GM23338 (cell line): ENCODE measurements around the gene FLNB. TPM values are rescaled to one million over a fixed set of nuclear protein-coding genes. Genes with fewer than 3 reads are reported as not detected.

Source experiments
- ATAC-seq: fragments of 200-7000 bp; cut with Tn5 transposase; 3 replicates; pipeline ENCODE4 v1.9.1; 2020
- DNase-seq: peaks from one replicate; pipeline ENCODE4 v3.0.0-alpha.2; 2015; ENCODE audit warnings: low spot score
- H2AFZ ChIP-seq: fragments of 200-600 bp; sonication (generic); 2 replicates; pipeline ENCODE4 v1.8.0; 2016; ENCODE audit warnings: antibody characterized with exemption, mild to moderate bottlenecking, moderate library complexity
- H3F3A ChIP-seq: fragments of 200-600 bp; sonication (generic); replicated peaks from 2 replicates; pipeline ENCODE4 v1.8.0; 2017; ENCODE audit warnings: antibody characterized with exemption, mixed run types, low read depth
- H3K27ac ChIP-seq: fragments of 200-600 bp; sonication (generic); 2 replicates; pipeline ENCODE4 v1.6.1; 2016; ENCODE audit warnings: low read depth
- H3K27me3 ChIP-seq: fragments of 200-600 bp; sonication (generic); 2 replicates; pipeline ENCODE4 v1.8.0; 2016; ENCODE audit warnings: mild to moderate bottlenecking, mixed run types, moderate library complexity; ENCODE audit not compliant: insufficient read depth
- H3K36me3 ChIP-seq: fragments of 200-600 bp; sonication (generic); 2 replicates; pipeline ENCODE4 v1.8.0; 2016; ENCODE audit warnings: mild to moderate bottlenecking; ENCODE audit not compliant: insufficient read depth
- H3K4me1 ChIP-seq: fragments of 200-600 bp; sonication (generic); 2 replicates; pipeline ENCODE4 v1.8.0; 2016; ENCODE audit warnings: mild to moderate bottlenecking, moderate library complexity; ENCODE audit not compliant: insufficient read depth
- H3K4me2 ChIP-seq: fragments of 200-600 bp; sonication (generic); 2 replicates; pipeline ENCODE4 v1.7.1; 2017; ENCODE audit warnings: mixed run types
- H3K4me3 ChIP-seq: fragments of 200-600 bp; sonication (generic); 2 replicates; pipeline ENCODE4 v1.6.1; 2016; ENCODE audit warnings: mixed run types
- H3K79me2 ChIP-seq: fragments of 200-600 bp; sonication (generic); replicated peaks from 2 replicates; pipeline ENCODE4 v1.8.0; 2017; ENCODE audit warnings: mild to moderate bottlenecking; ENCODE audit not compliant: insufficient read depth
- H3K9me2 ChIP-seq: fragments of 200-600 bp; sonication (generic); 2 replicates; pipeline ENCODE4 v1.8.0; 2017; ENCODE audit not compliant: insufficient read depth
- H4K20me1 ChIP-seq: fragments of 200-600 bp; sonication (generic); replicated peaks from 2 replicates; pipeline ENCODE4 v1.8.0; 2017; ENCODE audit warnings: mild to moderate bottlenecking; ENCODE audit not compliant: insufficient read depth
- H3K27ac Mint-ChIP-seq: 2 replicates; pipeline ENCODE4 v1.8.0; 2020; ENCODE audit warnings: inconsistent platforms, mild to moderate bottlenecking, moderate library complexity, mixed read lengths
- H3K27me3 Mint-ChIP-seq: 3 replicates; pipeline ENCODE4 v1.8.0; 2022; ENCODE audit warnings: low read depth, mild to moderate bottlenecking, moderate library complexity, mixed read lengths, inconsistent platforms; ENCODE audit not compliant: insufficient read depth, poor library complexity
- H3K36me3 Mint-ChIP-seq: 3 replicates; pipeline ENCODE4 v1.8.0; 2021; ENCODE audit warnings: low read depth, mild to moderate bottlenecking, inconsistent platforms, moderate library complexity, mixed read lengths
- H3K4me1 Mint-ChIP-seq: 3 replicates; pipeline ENCODE4 v1.8.0; 2020; ENCODE audit warnings: mild to moderate bottlenecking, inconsistent platforms, mixed read lengths
- H3K4me3 Mint-ChIP-seq: 3 replicates; pipeline ENCODE4 v1.8.0; 2021; ENCODE audit warnings: moderate library complexity, mild to moderate bottlenecking, inconsistent platforms, mixed read lengths
- H3K9me3 Mint-ChIP-seq: 3 replicates; pipeline ENCODE4 v1.8.0; 2020; ENCODE audit warnings: moderate library complexity, mild to moderate bottlenecking, inconsistent platforms, mixed read lengths
- CREB1 ChIP-seq: fragments of 250-450 bp; sonication (Bioruptor Pico); IDR thresholded peaks from 2 replicates; pipeline ENCODE4 v1.5.0; 2020; ENCODE audit warnings: low read depth, mild to moderate bottlenecking, moderate library complexity
- CTCF ChIP-seq, 2 experiments: fragments of 200-600 bp in 1 of 2; sonication (generic) in 1 of 2; conservative IDR thresholded peaks; 2 replicates each; pipeline versions ENCODE4 v1.5.1 to v1.6.1; 2016 to 2017; ENCODE audit warnings: antibody characterized with exemption in 2 of 2, low read depth in 2 of 2, mild to moderate bottlenecking in 2 of 2, moderate library complexity in 1 of 2
- ETS1 ChIP-seq: IDR thresholded peaks from 2 replicates; pipeline ENCODE4 v1.6.1; 2016; ENCODE audit warnings: antibody characterized with exemption
- EZH2 ChIP-seq: fragments of 200-600 bp; sonication (generic); IDR thresholded peaks from one replicate; pipeline ENCODE4 v1.8.0; 2017; ENCODE audit warnings: antibody characterized with exemption, mild to moderate bottlenecking, low read depth; ENCODE audit not compliant: unreplicated experiment
- JUNB ChIP-seq: IDR thresholded peaks from one replicate; pipeline ENCODE4 v1.6.1; 2016; ENCODE audit warnings: antibody characterized with exemption; ENCODE audit not compliant: unreplicated experiment
- STAT1 ChIP-seq: IDR thresholded peaks from one replicate; pipeline ENCODE4 v1.6.1; 2016; ENCODE audit warnings: antibody characterized with exemption; ENCODE audit not compliant: unreplicated experiment
- ZNF114 ChIP-seq: fragments of 250-450 bp; sonication (Bioruptor Pico); IDR thresholded peaks from 2 replicates; pipeline ENCODE4 v1.5.0; 2020; ENCODE audit warnings: mild to moderate bottlenecking, moderate library complexity
- ZNF331 ChIP-seq: fragments of 250-450 bp; sonication (Bioruptor Pico); IDR thresholded peaks from 2 replicates; pipeline ENCODE4 v1.5.0; 2020; ENCODE audit warnings: low read depth, mild to moderate bottlenecking, moderate library complexity
- polyA plus RNA-seq: library from polyadenylated mRNA; unstranded; fragments of >200 nt; fragmentation: Nextera tagmentation; extraction: Ambion mirVana; gene quantifications from 2 replicates; pipeline ENCODE4 v1.2.1, GENCODE V29; 2016
- total RNA-seq: library from RNA; depleted of rRNA; stranded (reverse); fragments of >200 nt; shearing (Covaris generic); gene quantifications from 2 replicates; pipeline ENCODE4 v1.2.3, GENCODE V29; 2014

Gene FLNB
- total and polyA plus RNA-seq, 2 experiments from 2014 or later = 39.7 to 179 TPM

DNA sequence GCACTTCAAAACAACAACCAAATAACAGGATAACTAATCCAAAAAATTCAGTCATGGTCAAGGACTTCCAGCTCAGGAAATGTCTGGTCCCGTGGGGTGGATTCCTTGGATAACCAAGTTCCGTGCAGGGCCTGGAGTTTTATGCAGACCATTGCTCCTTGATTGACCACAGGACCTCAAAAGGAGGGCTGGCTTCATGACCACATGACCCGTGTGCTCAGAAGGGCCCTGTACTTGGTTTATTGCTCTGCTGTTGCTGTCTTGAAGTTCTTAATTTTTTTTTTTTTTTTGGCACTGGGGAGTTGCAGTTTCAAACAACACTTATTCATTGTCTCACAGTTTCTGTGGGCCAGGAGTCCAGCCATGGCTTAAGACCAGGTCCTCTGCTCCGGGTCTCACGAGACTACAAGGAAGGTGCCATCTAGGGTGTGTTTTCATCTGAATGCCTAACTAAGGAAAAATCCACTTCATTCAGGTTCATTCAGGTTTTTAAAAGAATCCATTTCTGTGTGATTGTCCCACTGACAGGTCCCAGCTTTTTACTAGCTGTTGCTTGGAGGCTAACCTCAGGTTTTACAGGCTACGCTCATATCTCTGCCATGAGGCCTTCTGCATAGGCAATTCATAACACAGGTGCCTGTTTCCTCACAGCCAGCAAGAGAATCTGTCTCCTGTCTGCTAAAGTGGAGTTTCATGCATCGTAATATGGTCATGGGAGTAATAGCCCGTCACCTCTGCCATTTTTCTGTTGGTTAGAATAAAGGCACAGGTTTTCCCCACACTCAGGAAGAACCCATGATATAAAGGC, 65.3 kb downstream of the FLNB start (continued):
- no peak for TF ChIP-seq CREB1 (CRISPR knock-in tag)
- TF ChIP-seq ETS1 = no peak
- no peak for TF ChIP-seq JUNB

GRCh38 chr3:58074116-58074715, 66.0 kb downstream of the FLNB start:
- peaks cover 79% of the 10 kb centered on the region for H3K79me2 ChIP-seq
- Mint-ChIP-seq H3K27me3 (peaks cover 2% of the 10 kb centered on the region), H3K4me3 (no peak overlapping the region), H3K4me1 (peaks cover 6% of the 10 kb centered on the region; the same call in 1 of the 3 replicates), H3K9me3 (no peaks in the 10 kb centered on the region), H3K27ac (no peak overlapping the region), H3K36me3 (peaks cover 15% of the 10 kb centered on the region; the same call in 2 of the 3 replicates)
- H3K36me3 ChIP-seq = peaks cover 16% of the 10 kb centered on the region
- no peak overlapping the region for H3K4me2 ChIP-seq
- peak overlapping the region; percentile 69 for H3K27ac ChIP-seq
- no peak for TF ChIP-seq ZNF331 (CRISPR knock-in tag)
- TF ChIP-seq CTCF (conservative IDR thresholded peaks at IDR 0.05; ENCODE audit: low read depth in 2 of 2) = no peak
- H3K9me2 ChIP-seq = no peaks in the 10 kb centered on the region
- H4K20me1 ChIP-seq = peaks cover 12% of the 10 kb centered on the region
- 0 out of 2 replicates have a peak, but pooled peaks cover 8% of the 10 kb centered on the region for H3K4me1 ChIP-seq
- no peaks in the 10 kb centered on the region for H3K27me3 ChIP-seq
- no peaks in the 10 kb centered on the region for H3F3A ChIP-seq
- H3K4me3 ChIP-seq = no peak overlapping the region
- DNase-seq = no peak
- ATAC-seq = no peak
- no peak overlapping the region for H2AFZ ChIP-seq

DNA sequence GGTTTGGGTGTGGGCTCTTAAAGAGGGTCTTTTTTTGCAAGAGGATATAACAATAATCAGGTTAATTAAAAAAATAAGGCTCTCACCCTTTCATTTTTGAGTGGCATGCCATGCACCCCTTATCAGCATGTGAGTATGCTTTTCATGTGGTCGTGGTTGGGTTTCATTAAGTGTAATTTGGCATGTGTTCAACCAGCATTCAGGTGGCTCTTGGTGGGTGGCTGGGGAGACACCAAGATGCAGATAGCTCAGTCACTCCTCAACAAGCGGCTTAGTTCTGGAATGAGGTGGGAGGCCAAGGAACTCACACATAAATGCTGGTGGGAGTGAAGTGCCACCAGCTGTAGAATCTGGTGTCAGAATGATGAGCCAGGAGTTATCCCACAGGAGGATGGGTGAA, 66.8 kb downstream of the FLNB start:
- H3K4me1 Mint-ChIP-seq = peaks cover 6% of the 10 kb centered on the region; the same call in 1 of the 3 replicates
- no peak for ATAC-seq
- Histone ChIP-seq H3K4me1 (0 out of 2 replicates have a peak, but pooled peaks cover 8% of the 10 kb centered on the region), H3K4me2 (no peak overlapping the region), H3K4me3 (no peak overlapping the region), H2AFZ (no peak overlapping the region), H3K79me2 (peaks cover 72% of the 10 kb centered on the region), H3K9me2 (no peaks in the 10 kb centered on the region), H4K20me1 (peaks cover 16% of the 10 kb centered on the region), H3K36me3 (peaks cover 16% of the 10 kb centered on the region), H3K27me3 (no peaks in the 10 kb centered on the region), H3F3A (no peaks in the 10 kb centered on the region), H3K27ac (no peak overlapping the region)
- TF ChIP-seq STAT1 (no peak), JUNB (no peak), CREB1 (CRISPR knock-in tag) (no peak), EZH2 (no peak), CTCF (conservative IDR thresholded peaks at IDR 0.05; ENCODE audit: low read depth in 2 of 2) (no peak), ZNF331 (CRISPR knock-in tag) (no peak), ZNF114 (CRISPR knock-in tag) (no peak)
- H3K9me3 Mint-ChIP-seq = no peaks in the 10 kb centered on the region
- no peak for DNase-seq
- H3K4me3 Mint-ChIP-seq = no peak overlapping the region
- no peak overlapping the region for H3K27ac Mint-ChIP-seq
- H3K36me3 Mint-ChIP-seq = peaks cover 22% of the 10 kb centered on the region
- H3K27me3 Mint-ChIP-seq = peaks cover 2% of the 10 kb centered on the region
